Astrocyte (in vitro differentiated cells and primary cell): Measurements from ENCODE around the gene IRAG1. TPM values are rescaled to one million over a fixed set of nuclear protein-coding genes. Genes with fewer than 3 reads are reported as not detected.

ENCODE experiments used
- DNase-seq: peaks from one replicate; pipeline ENCODE4 v3.0.0-alpha.2; 2010; ENCODE audit warnings: low read depth
- FAIRE-seq: peaks from 2 replicates; lab custom pipeline; 2011; peaks lifted over from hg19 to GRCh38; lab: Jason Lieb, UNC
- H2AFZ ChIP-seq: 2 replicates; pipeline ENCODE4 v1.6.0; 2012; ENCODE audit warnings: low read depth, low read length, inconsistent platforms
- H3K27ac ChIP-seq: 2 replicates; pipeline ENCODE4 v1.5.1; 2011; ENCODE audit warnings: low read depth, low read length, inconsistent platforms
- H3K27me3 ChIP-seq: 2 replicates; pipeline ENCODE4 v1.6.0; 2011; ENCODE audit warnings: low read length, inconsistent platforms; ENCODE audit not compliant: insufficient read depth
- H3K36me3 ChIP-seq: 2 replicates; pipeline ENCODE4 v1.5.1; 2011; ENCODE audit warnings: low read length, inconsistent platforms; ENCODE audit not compliant: insufficient read depth
- H3K4me1 ChIP-seq: 2 replicates; pipeline ENCODE4 v1.5.1; 2011; ENCODE audit warnings: low read length, inconsistent platforms; ENCODE audit not compliant: insufficient read depth
- H3K4me2 ChIP-seq: 2 replicates; pipeline ENCODE4 v1.6.0; 2012; ENCODE audit warnings: low read length, inconsistent platforms
- H3K4me3 ChIP-seq: 2 replicates; pipeline ENCODE4 v1.5.1; 2011; ENCODE audit warnings: low read depth, mild to moderate bottlenecking, low read length, inconsistent platforms; ENCODE audit not compliant: insufficient read depth
- H3K79me2 ChIP-seq: 2 replicates; pipeline ENCODE4 v1.6.0; 2012; ENCODE audit warnings: mild to moderate bottlenecking, low read length, inconsistent platforms; ENCODE audit not compliant: insufficient read depth
- H3K9ac ChIP-seq: 2 replicates; pipeline ENCODE4 v1.6.0; 2012; ENCODE audit warnings: mild to moderate bottlenecking, low read length, inconsistent platforms
- H3K9me3 ChIP-seq: 2 replicates; pipeline ENCODE4 v1.5.1; 2012; ENCODE audit warnings: low read depth, mild to moderate bottlenecking, low read length, inconsistent platforms; ENCODE audit not compliant: insufficient read depth
- H4K20me1 ChIP-seq: 2 replicates; pipeline ENCODE4 v1.6.0; 2012; ENCODE audit warnings: low read length, inconsistent platforms; ENCODE audit not compliant: insufficient read depth
- H3K27ac Mint-ChIP-seq: one replicate; pipeline ENCODE4 v1.8.0; 2021; ENCODE audit warnings: mild to moderate bottlenecking, mixed read lengths; ENCODE audit not compliant: unreplicated experiment
- H3K27me3 Mint-ChIP-seq: one replicate; pipeline ENCODE4 v1.8.0; 2021; ENCODE audit warnings: low read depth, mixed read lengths; ENCODE audit not compliant: unreplicated experiment
- H3K36me3 Mint-ChIP-seq: one replicate; pipeline ENCODE4 v1.8.0; 2021; ENCODE audit warnings: low read depth, mixed read lengths; ENCODE audit not compliant: unreplicated experiment
- H3K4me1 Mint-ChIP-seq: one replicate; pipeline ENCODE4 v1.8.0; 2021; ENCODE audit warnings: low read depth, mixed read lengths; ENCODE audit not compliant: unreplicated experiment
- H3K4me3 Mint-ChIP-seq: one replicate; pipeline ENCODE4 v1.8.0; 2021; ENCODE audit warnings: mild to moderate bottlenecking, moderate library complexity, mixed read lengths; ENCODE audit not compliant: unreplicated experiment
- H3K9me3 Mint-ChIP-seq: one replicate; pipeline ENCODE4 v1.8.0; 2021; ENCODE audit warnings: mild to moderate bottlenecking, mixed read lengths; ENCODE audit not compliant: unreplicated experiment
- CTCF ChIP-seq: IDR thresholded peaks from 2 replicates; pipeline ENCODE4 v1.5.1; 2011; ENCODE audit warnings: low read depth, mild to moderate bottlenecking, inconsistent platforms, low read length, moderate library complexity; ENCODE audit not compliant: insufficient read depth
- EZH2 ChIP-seq: IDR thresholded peaks from 2 replicates; pipeline ENCODE4 v1.6.1; 2012; ENCODE audit warnings: mild to moderate bottlenecking, low read length, inconsistent platforms; ENCODE audit not compliant: insufficient read depth
- total RNA-seq: library from RNA; stranded (reverse); gene quantifications from 2 replicates; pipeline ENCODE4 v1.2.1, GENCODE V29; 2021

Gene IRAG1
- total RNA-seq, 1 donor from 2014 or later: 3.7 TPM

- Histone ChIP-seq H2AFZ (no peak overlapping the region), H3K36me3 (no peaks in the 10 kb centered on the region), H4K20me1 (no peaks in the 10 kb centered on the region), H3K27me3 (no peaks in the 10 kb centered on the region), H3K4me3 (no peak overlapping the region), H3K4me1 (peaks cover 62% of the 10 kb centered on the region), H3K27ac (no peak overlapping the region), H3K79me2 (no peaks in the 10 kb centered on the region), H3K9ac (peak overlapping the region; percentile 40), H3K4me2 (no peak overlapping the region), H3K9me3 (no peaks in the 10 kb centered on the region)
- Mint-ChIP-seq H3K9me3 (no peaks in the 10 kb centered on the region), H3K36me3 (peaks cover 4% of the 10 kb centered on the region), H3K27ac (no peak overlapping the region), H3K4me1 (peaks cover 52% of the 10 kb centered on the region), H3K27me3 (peaks cover 8% of the 10 kb centered on the region), H3K4me3 (no peak overlapping the region)
- no peak for FAIRE-seq
- no peak for DNase-seq
- no peak for TF ChIP-seq EZH2
- TF ChIP-seq CTCF: no peak
Observed at GRCh38 chr11:10655943-10656576, 37.5 kb downstream of the IRAG1 start.

GRCh38 chr11:10655227-10655626, 38.3 kb downstream of the IRAG1 start:
- no peak for TF ChIP-seq EZH2
- no peak for TF ChIP-seq CTCF
- Histone ChIP-seq H3K27me3 (no peaks in the 10 kb centered on the region), H3K79me2 (no peaks in the 10 kb centered on the region), H3K9ac (peak overlapping the region; percentile 40), H3K4me2 (no peak overlapping the region), H3K36me3 (no peaks in the 10 kb centered on the region), H4K20me1 (no peaks in the 10 kb centered on the region), H3K4me3 (no peak overlapping the region), H2AFZ (no peak overlapping the region), H3K9me3 (no peaks in the 10 kb centered on the region), H3K4me1 (peaks cover 57% of the 10 kb centered on the region), H3K27ac (no peak overlapping the region)
- DNase-seq: no peak
- H3K4me3 Mint-ChIP-seq: no peak overlapping the region
- peaks cover 45% of the 10 kb centered on the region for H3K4me1 Mint-ChIP-seq
- peaks cover 1% of the 10 kb centered on the region for H3K36me3 Mint-ChIP-seq
- FAIRE-seq: no peak
- peaks cover 8% of the 10 kb centered on the region for H3K27me3 Mint-ChIP-seq
- no peaks in the 10 kb centered on the region for H3K9me3 Mint-ChIP-seq
- H3K27ac Mint-ChIP-seq: no peak overlapping the region

- Histone ChIP-seq H3K4me2 (no peak overlapping the region), H3K9ac (no peak overlapping the region), H3K27ac (no peak overlapping the region), H4K20me1 (no peaks in the 10 kb centered on the region), H3K9me3 (no peaks in the 10 kb centered on the region), H3K27me3 (no peaks in the 10 kb centered on the region), H3K79me2 (no peaks in the 10 kb centered on the region), H2AFZ (no peak overlapping the region), H3K4me1 (peaks cover 54% of the 10 kb centered on the region), H3K36me3 (no peaks in the 10 kb centered on the region), H3K4me3 (no peak overlapping the region)
- TF ChIP-seq EZH2: no peak
- TF ChIP-seq CTCF: no peak
- Mint-ChIP-seq H3K4me1 (peaks cover 43% of the 10 kb centered on the region), H3K27ac (no peak overlapping the region), H3K4me3 (no peak overlapping the region), H3K36me3 (peaks cover 1% of the 10 kb centered on the region), H3K27me3 (peaks cover 8% of the 10 kb centered on the region), H3K9me3 (no peaks in the 10 kb centered on the region)
- peak; percentile 68 for DNase-seq
- FAIRE-seq: no peak
Observed at GRCh38 chr11:10654811-10655150, 38.8 kb downstream of the IRAG1 start.
